HEK293 (cell line): ENCODE data around the gene IGSF21.

ENCODE experiments used
- YY1 ChIP-seq: fragments of 450-650 bp; formaldehyde crosslinking; IDR thresholded peaks from 2 replicates; pipeline ENCODE4 v1.5.1; 2018; ENCODE audit warnings: missing biosample characterization, missing genetic modification characterization
- ZBTB7A ChIP-seq: fragments of 450-650 bp; formaldehyde crosslinking; IDR thresholded peaks from 2 replicates; pipeline ENCODE4 v1.5.1; 2016; ENCODE audit warnings: low read depth, missing biosample characterization, missing genetic modification characterization
- ZNF701 ChIP-seq: fragments of 450-650 bp; formaldehyde crosslinking; IDR thresholded peaks from 2 replicates; pipeline ENCODE4 v1.5.1; 2016; ENCODE audit warnings: missing biosample characterization, missing genetic modification characterization

DNA sequence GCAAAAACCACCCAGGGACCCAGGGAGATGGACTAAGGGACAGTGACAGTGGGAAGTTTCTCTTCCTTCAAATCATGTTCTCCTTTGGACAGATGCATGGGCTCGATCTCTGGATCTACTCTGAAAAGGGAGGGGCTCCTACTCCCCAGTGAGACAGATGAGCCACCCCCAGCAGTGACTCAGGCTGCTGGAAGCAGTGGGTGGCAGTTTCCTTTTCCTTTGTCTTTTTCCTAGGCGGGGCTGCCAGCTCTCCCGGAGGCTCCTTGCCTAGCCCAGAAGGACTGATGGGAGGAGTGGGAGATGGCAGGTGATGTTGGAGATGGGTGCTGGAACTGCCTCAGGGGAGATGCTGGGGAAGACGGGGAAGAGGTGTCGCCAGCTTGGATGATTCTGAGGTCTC is 41.0 kb upstream of the IGSF21 start:
- no peak for TF ChIP-seq ZNF701 (tag by site-specific recombination)
- no peak for TF ChIP-seq ZBTB7A (tag by site-specific recombination)
- no peak for TF ChIP-seq YY1 (tag by site-specific recombination)
